Activated T-cell treated with anti-CD3 and anti-CD28 coated beads, Interleukin-2, amount 50 U/mL, for 4 hours (primary cell): ENCODE measurements around the gene OTOP2. TPM values are rescaled to one million over a fixed set of nuclear protein-coding genes. Genes with fewer than 3 reads are reported as not detected.

Experiments
- ATAC-seq, 2 donors: fragments of 200-7000 bp; cut with Tn5 transposase; one replicate each; pipeline ENCODE4 v1.10.0; 2021
- DNase-seq: peaks from one replicate; pipeline ENCODE4 v3.0.0-alpha.2; 2020
- H3K27me3 Mint-ChIP-seq: one replicate; pipeline ENCODE4 v1.8.0; 2021; ENCODE audit warnings: low read depth, mixed read lengths
- H3K36me3 Mint-ChIP-seq: one replicate; pipeline ENCODE4 v1.8.0; 2022; ENCODE audit warnings: mixed read lengths; ENCODE audit not compliant: insufficient read depth
- H3K4me1 Mint-ChIP-seq: one replicate; pipeline ENCODE4 v1.8.0; 2021; ENCODE audit warnings: low read depth, mixed read lengths
- H3K4me3 Mint-ChIP-seq: one replicate; pipeline ENCODE4 v1.8.0; 2021; ENCODE audit warnings: mild to moderate bottlenecking, moderate library complexity, mixed read lengths
- H3K9me3 Mint-ChIP-seq: one replicate; pipeline ENCODE4 v1.8.0; 2021; ENCODE audit warnings: mixed read lengths
- total RNA-seq, 3 donors: library from RNA; stranded (reverse); gene quantifications; one replicate each; pipeline ENCODE4 v1.2.1, GENCODE V29; 2021

OTOP2 gene
- total RNA-seq, 3 donors from 2014 or later = not detected

DNA sequence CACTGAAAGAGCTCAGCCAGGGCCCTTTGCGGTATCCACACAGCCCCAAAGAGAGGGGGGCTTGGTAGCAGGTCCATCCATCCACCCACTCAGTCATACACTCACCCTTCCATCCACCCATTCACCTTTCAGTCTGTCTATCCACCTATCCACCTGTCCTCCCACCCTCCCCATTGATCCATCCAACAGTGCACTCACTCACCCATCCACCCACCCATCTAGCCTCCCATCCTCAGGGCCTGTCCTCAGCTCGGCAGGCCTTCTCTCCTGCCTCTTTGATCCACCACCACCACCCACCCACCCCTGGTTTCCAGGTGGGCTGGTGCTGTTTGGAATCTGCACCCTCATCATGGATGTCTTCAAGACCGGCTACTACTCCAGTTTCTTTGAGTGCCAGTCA, 1.2 kb downstream of the OTOP2 start:
- Mint-ChIP-seq H3K4me1 (peaks cover 15% of the 10 kb centered on the region), H3K27me3 (peaks cover 70% of the 10 kb centered on the region), H3K9me3 (no peaks in the 10 kb centered on the region), H3K4me3 (no peak overlapping the region), H3K36me3 (no peaks in the 10 kb centered on the region)
- DNase-seq (no peak), ATAC-seq (no peak)

GRCh38 chr17:74928786-74929185, 4.7 kb downstream of the OTOP2 start:
- Mint-ChIP-seq H3K27me3 (peaks cover 76% of the 10 kb centered on the region), H3K4me1 (peaks cover 6% of the 10 kb centered on the region), H3K4me3 (no peak overlapping the region), H3K9me3 (no peaks in the 10 kb centered on the region), H3K36me3 (no peaks in the 10 kb centered on the region)
- ATAC-seq (no peak), DNase-seq (no peak)

DNA sequence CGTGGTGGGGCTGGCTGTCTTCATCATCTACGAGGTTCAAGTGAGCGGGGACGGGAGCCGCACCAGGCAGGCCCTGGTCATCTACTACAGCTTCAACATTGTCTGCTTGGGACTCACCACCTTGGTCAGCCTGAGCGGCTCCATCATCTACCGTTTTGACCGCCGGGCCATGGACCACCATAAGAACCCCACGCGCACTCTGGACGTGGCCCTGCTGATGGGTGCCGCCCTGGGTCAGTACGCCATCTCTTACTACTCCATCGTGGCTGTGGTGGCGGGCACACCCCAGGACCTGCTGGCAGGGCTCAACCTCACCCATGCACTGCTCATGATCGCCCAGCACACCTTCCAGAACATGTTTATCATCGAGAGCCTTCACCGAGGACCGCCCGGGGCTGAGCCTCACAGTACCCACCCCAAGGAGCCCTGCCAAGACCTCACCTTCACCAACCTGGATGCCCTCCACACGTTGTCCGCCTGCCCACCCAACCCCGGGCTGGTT, 6.5 kb downstream of the OTOP2 start:
- no peaks in the 10 kb centered on the region for H3K9me3 Mint-ChIP-seq
- DNase-seq (no peak), ATAC-seq (no peak)
- no peaks in the 10 kb centered on the region for H3K4me1 Mint-ChIP-seq
- H3K27me3 Mint-ChIP-seq = peaks cover 75% of the 10 kb centered on the region
- no peak overlapping the region for H3K4me3 Mint-ChIP-seq
- no peaks in the 10 kb centered on the region for H3K36me3 Mint-ChIP-seq

DNA sequence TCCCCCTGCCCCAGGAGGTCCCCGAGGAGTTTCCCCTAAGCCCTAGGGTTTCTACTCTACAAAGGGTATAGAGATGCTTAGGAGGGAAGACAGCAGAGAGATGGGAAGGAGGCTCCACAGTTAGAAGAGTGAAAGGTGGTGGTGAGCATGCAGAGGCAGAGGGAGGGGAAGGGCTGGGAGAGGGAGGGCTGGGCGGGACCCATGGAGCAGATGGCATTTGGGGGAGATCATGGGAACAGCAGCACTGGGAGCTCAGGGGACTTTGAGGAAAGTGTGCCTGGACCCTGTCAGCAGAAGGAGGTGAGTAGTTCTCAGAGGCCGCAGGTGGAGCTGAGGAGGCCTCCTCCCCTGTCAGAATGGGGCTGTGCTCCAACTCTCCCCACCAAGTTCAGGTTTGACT, 11.0 kb downstream of the OTOP2 start:
- Mint-ChIP-seq H3K4me1 (no peaks in the 10 kb centered on the region), H3K36me3 (no peaks in the 10 kb centered on the region), H3K9me3 (no peaks in the 10 kb centered on the region), H3K27me3 (peaks cover 74% of the 10 kb centered on the region), H3K4me3 (no peak overlapping the region)
- no peak for ATAC-seq
- DNase-seq = no peak

GRCh38 chr17:74935585-74936469, 11.8 kb downstream of the OTOP2 start, which contains the start of gene OTOP3:
TSS of gene OTOP3 (plus strand) at chr17:74935898. CDS start at chr17:74935922, 24 bp downstream.
- Mint-ChIP-seq H3K4me3 (no peak within 1 kb of the TSS), H3K4me1 (no peaks in the 10 kb centered on the region), H3K36me3 (no peaks in the 10 kb centered on the region), H3K9me3 (no peaks in the 10 kb centered on the region), H3K27me3 (peaks cover 70% of the 10 kb centered on the region)
- ATAC-seq (peak; percentile 30 to 32), DNase-seq (no peak)

DNA sequence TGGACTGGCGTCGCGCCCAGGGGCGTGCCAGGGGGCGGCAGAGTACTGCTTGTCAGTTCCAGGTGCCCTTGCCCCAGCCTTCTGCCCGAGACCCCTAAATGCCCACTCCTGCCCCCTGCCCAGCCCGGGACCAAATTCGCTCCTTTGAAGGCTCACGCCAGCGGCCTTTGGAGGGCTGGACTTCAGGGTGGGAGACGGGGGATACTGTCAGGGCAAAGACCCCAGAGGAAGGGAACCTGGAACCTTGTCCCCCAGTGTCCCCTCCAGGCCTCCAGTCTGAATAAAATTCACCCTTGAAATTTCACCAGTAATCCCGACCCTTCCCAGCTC, 12.4 kb downstream of the OTOP2 start:
- ATAC-seq (no peak), DNase-seq (no peak)
- Mint-ChIP-seq H3K27me3 (peaks cover 64% of the 10 kb centered on the region), H3K4me3 (no peak overlapping the region), H3K9me3 (no peaks in the 10 kb centered on the region), H3K36me3 (no peaks in the 10 kb centered on the region), H3K4me1 (no peaks in the 10 kb centered on the region)

GRCh38 chr17:74937064-74938051, 13.3 kb downstream of the OTOP2 start:
- DNase-seq (no peak), ATAC-seq (no peak)
- no peak overlapping the region for H3K4me3 Mint-ChIP-seq
- H3K36me3 Mint-ChIP-seq = no peaks in the 10 kb centered on the region
- H3K9me3 Mint-ChIP-seq = no peaks in the 10 kb centered on the region
- H3K27me3 Mint-ChIP-seq = peaks cover 64% of the 10 kb centered on the region
- H3K4me1 Mint-ChIP-seq = no peaks in the 10 kb centered on the region

DNA sequence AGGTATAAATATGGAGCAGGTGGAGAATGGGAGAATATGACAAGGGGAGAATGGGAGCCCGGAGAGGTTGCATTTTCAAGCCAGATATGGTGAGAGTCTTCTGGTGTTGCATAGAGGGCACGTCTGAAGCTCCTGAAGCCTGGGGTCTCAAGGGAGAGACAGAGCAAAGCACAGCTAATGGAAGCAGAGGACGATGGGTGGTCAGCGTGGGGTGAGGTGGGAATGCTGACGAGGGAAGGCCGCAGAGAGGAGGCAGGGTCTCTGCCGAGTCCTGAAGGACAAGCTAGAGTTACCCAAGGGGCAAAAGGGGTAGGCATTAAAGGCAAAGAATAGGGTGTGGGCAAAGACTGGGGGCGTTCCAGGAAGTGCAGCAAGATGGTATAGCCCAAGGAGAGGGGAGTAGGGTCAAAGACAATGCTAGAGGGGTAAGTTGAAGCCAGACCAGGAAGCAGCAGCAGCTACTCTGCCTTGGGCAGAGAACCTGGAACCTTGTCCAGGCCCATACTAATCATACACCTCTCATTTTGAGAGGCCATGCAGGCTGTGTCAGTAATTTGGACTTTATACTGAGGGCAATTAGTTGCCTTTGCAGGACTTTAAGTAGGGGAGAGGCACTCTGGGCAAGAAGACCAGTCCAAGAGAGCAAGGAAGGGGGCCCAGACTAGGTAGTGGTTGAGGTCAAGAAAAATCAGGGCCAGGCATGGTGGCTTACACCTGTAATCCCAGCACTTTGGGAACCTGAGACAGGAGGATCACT, 14.3 kb downstream of the OTOP2 start:
- ATAC-seq (no peak), DNase-seq (no peak)
- Mint-ChIP-seq H3K4me3 (no peak overlapping the region), H3K9me3 (no peaks in the 10 kb centered on the region), H3K27me3 (peaks cover 53% of the 10 kb centered on the region), H3K36me3 (no peaks in the 10 kb centered on the region), H3K4me1 (no peaks in the 10 kb centered on the region)

- no peaks in the 10 kb centered on the region for H3K4me1 Mint-ChIP-seq
- no peak for ATAC-seq
These were observed 15.5 kb downstream of the OTOP2 start for GRCh38 chr17:74939534-74939933.

GRCh38 chr17:74941128-74941725, 17.2 kb downstream of the OTOP2 start:
- H3K9me3 Mint-ChIP-seq = no peaks in the 10 kb centered on the region
- no peaks in the 10 kb centered on the region for H3K4me1 Mint-ChIP-seq
- no peaks in the 10 kb centered on the region for H3K36me3 Mint-ChIP-seq
- ATAC-seq (no peak), DNase-seq (no peak)
- no peak overlapping the region for H3K4me3 Mint-ChIP-seq
- peaks cover 36% of the 10 kb centered on the region for H3K27me3 Mint-ChIP-seq

More at GRCh38 chr17:74939534-74939933, 15.5 kb downstream of the OTOP2 start:
- H3K36me3 Mint-ChIP-seq = no peaks in the 10 kb centered on the region
- H3K27me3 Mint-ChIP-seq = peaks cover 45% of the 10 kb centered on the region
- H3K9me3 Mint-ChIP-seq = no peaks in the 10 kb centered on the region
- no peak overlapping the region for H3K4me3 Mint-ChIP-seq
- no peak for DNase-seq

DNA sequence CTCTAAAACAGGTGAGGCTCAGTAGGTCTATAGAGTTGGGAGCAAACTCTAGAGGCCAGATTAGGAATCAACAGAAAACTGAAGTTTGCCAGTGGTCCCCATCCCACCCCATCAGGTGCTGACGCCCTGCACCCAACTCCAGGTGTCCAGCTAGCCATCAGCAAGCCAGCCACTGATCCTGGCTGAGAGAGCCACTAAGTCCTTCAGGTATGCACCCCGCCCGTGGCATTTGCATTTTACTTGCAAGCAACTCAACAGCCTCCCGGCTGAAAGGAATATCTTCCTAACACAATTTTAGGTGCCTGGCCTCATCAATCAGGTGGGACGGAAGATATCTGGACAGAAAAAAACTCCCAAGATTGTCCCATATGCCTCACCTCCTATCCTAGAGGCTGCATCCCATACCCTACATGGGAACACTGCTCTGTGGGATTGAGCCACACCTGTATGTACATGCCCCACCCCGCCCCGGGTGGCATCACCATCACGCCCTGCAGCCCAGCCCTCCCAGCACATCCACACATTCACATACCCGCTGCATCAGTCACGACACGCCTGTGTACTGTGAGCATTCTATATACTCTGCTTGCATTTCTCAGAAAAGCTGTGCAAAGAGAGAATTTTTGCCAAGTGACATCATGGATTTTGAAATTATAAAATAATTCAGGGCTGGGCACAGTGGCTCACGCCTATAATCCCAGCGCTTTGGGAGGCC, 19.9 kb downstream of the OTOP2 start:
- DNase-seq (no peak), ATAC-seq (no peak)
- Mint-ChIP-seq H3K36me3 (no peaks in the 10 kb centered on the region), H3K9me3 (no peaks in the 10 kb centered on the region), H3K4me1 (no peaks in the 10 kb centered on the region), H3K4me3 (no peak overlapping the region), H3K27me3 (peaks cover 13% of the 10 kb centered on the region)

DNA sequence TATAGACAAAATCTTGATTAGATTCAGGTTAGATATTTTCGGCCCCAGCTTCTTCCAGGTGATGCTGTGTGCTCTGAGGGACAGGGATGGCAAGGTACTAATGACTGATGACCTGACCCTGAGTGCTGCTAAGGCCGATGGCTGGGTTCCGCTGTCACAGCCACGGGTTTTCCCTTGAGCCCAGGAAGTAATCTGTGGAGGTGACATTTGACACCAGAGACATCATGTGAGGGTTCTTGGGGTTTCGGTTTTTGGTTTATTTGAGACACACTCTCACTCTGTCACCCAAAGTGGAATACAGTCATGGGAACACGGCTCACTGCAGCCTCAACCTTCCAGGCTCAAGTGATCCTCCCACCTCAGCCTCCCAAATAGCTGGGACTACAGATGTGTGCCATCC, 21.5 kb downstream of the OTOP2 start:
- Mint-ChIP-seq H3K9me3 (no peaks in the 10 kb centered on the region), H3K4me3 (no peak overlapping the region), H3K4me1 (no peaks in the 10 kb centered on the region), H3K27me3 (peaks cover 8% of the 10 kb centered on the region), H3K36me3 (no peaks in the 10 kb centered on the region)
- DNase-seq = no peak
- ATAC-seq = no peak

- Mint-ChIP-seq H3K27me3 (peaks cover 5% of the 10 kb centered on the region), H3K36me3 (no peaks in the 10 kb centered on the region), H3K4me1 (no peaks in the 10 kb centered on the region), H3K4me3 (no peak overlapping the region), H3K9me3 (no peaks in the 10 kb centered on the region)
- ATAC-seq (no peak), DNase-seq (no peak)
These were observed 22.6 kb downstream of the OTOP2 start for GRCh38 chr17:74946641-74947040.
